H9 (cell line): ENCODE measurements around the gene BAIAP2. TPM values are rescaled to one million over a fixed set of nuclear protein-coding genes. Genes with fewer than 3 reads are reported as not detected.

ENCODE experiments used
- DNase-seq: peaks from one replicate; pipeline ENCODE4 v3.0.0-alpha.2; 2017
- H2AFZ ChIP-seq: one replicate; pipeline ENCODE4 v1.6.1; 2013; ENCODE audit warnings: mild to moderate bottlenecking, low read length, control low read depth, moderate library complexity
- H2AK5ac ChIP-seq: 2 replicates; pipeline ENCODE4 v1.6.1; 2013; ENCODE audit warnings: low read length, control low read depth, mixed read lengths; ENCODE audit not compliant: insufficient read length
- H2BK120ac ChIP-seq: one replicate; pipeline ENCODE4 v1.6.1; 2013; ENCODE audit warnings: low read depth, mild to moderate bottlenecking, low read length, control low read depth, inconsistent platforms; ENCODE audit not compliant: poor library complexity, severe bottlenecking
- H2BK12ac ChIP-seq: 2 replicates; pipeline ENCODE4 v1.6.1; 2013; ENCODE audit warnings: low read length, control low read depth, mixed read lengths, low read depth; ENCODE audit not compliant: insufficient read length
- H2BK15ac ChIP-seq: 2 replicates; pipeline ENCODE4 v1.6.1; 2013; ENCODE audit warnings: low read depth, low read length, control low read depth
- H2BK20ac ChIP-seq: one replicate; pipeline ENCODE4 v1.6.1; 2013; ENCODE audit warnings: low read depth, mild to moderate bottlenecking, low read length, control low read depth, inconsistent platforms; ENCODE audit not compliant: poor library complexity, severe bottlenecking
- H2BK5ac ChIP-seq: 2 replicates; pipeline ENCODE4 v1.6.1; 2013; ENCODE audit warnings: low read length, control low read depth, mixed read lengths; ENCODE audit not compliant: insufficient read length
- H3K14ac ChIP-seq: 2 replicates; pipeline ENCODE4 v1.6.1; 2013; ENCODE audit warnings: low read length, control low read depth; ENCODE audit not compliant: insufficient read depth
- H3K18ac ChIP-seq: 2 replicates; pipeline ENCODE4 v1.6.1; 2013; ENCODE audit warnings: low read depth, mild to moderate bottlenecking, mixed read lengths, low read length, control low read depth; ENCODE audit not compliant: insufficient read length
- H3K23ac ChIP-seq: 2 replicates; pipeline ENCODE4 v1.6.1; 2013; ENCODE audit warnings: low read length, control low read depth, mixed read lengths, low read depth; ENCODE audit not compliant: insufficient read length
- H3K23me2 ChIP-seq: 2 replicates; pipeline ENCODE4 v1.6.1; 2013; ENCODE audit warnings: low read depth, mild to moderate bottlenecking, mixed read lengths, low read length, control low read depth; ENCODE audit not compliant: insufficient read length, poor library complexity, severe bottlenecking
- H3K27ac ChIP-seq: 2 replicates; pipeline ENCODE4 v1.5.1; 2013; ENCODE audit warnings: low read length, control low read depth, mixed read lengths, low read depth; ENCODE audit not compliant: insufficient read length
- H3K27me3 ChIP-seq: 2 replicates; pipeline ENCODE4 v1.6.1; 2013; ENCODE audit warnings: low read length, control low read depth, inconsistent platforms; ENCODE audit not compliant: insufficient read depth
- H3K4ac ChIP-seq: 2 replicates; pipeline ENCODE4 v1.6.1; 2013; ENCODE audit warnings: low read depth, mild to moderate bottlenecking, control low read depth, inconsistent platforms, low read length, moderate library complexity
- H3K4me1 ChIP-seq: 2 replicates; pipeline ENCODE4 v1.6.1; 2013; ENCODE audit warnings: low read length, control low read depth, inconsistent platforms; ENCODE audit not compliant: insufficient read depth
- H3K4me2 ChIP-seq: 2 replicates; pipeline ENCODE4 v1.6.1; 2013; ENCODE audit warnings: low read length, control low read depth, mixed read lengths; ENCODE audit not compliant: insufficient read length, insufficient read depth
- H3K56ac ChIP-seq: 2 replicates; pipeline ENCODE4 v1.6.1; 2013; ENCODE audit warnings: low read depth, mild to moderate bottlenecking, mixed read lengths, low read length, control low read depth; ENCODE audit not compliant: insufficient read length
- H3K79me1 ChIP-seq: 2 replicates; pipeline ENCODE4 v1.6.1; 2013; ENCODE audit warnings: low read depth, mild to moderate bottlenecking, moderate library complexity, low read length, control low read depth, inconsistent platforms; ENCODE audit not compliant: insufficient read depth, poor library complexity, severe bottlenecking
- H3K79me2 ChIP-seq: 2 replicates; pipeline ENCODE4 v1.6.1; 2013; ENCODE audit warnings: low read length, control low read depth, inconsistent platforms; ENCODE audit not compliant: insufficient read depth
- H3K9ac ChIP-seq: 2 replicates; pipeline ENCODE4 v1.6.1; 2013; ENCODE audit warnings: low read length, control low read depth, mixed read lengths; ENCODE audit not compliant: insufficient read length; ENCODE audit errors: extremely low read depth
- H3K9me3 ChIP-seq: one replicate; pipeline ENCODE4 v1.6.1; 2013; ENCODE audit warnings: low read depth, low read length, inconsistent platforms; ENCODE audit not compliant: control insufficient read depth
- H3T11ph ChIP-seq: one replicate; pipeline ENCODE4 v1.6.1; 2013; ENCODE audit warnings: mild to moderate bottlenecking, low read length, control low read depth, inconsistent platforms
- H4K20me1 ChIP-seq: one replicate; pipeline ENCODE4 v1.6.1; 2013; ENCODE audit not compliant: control insufficient read depth, insufficient read length, insufficient read depth
- H4K5ac ChIP-seq: 2 replicates; pipeline ENCODE4 v1.6.1; 2013; ENCODE audit warnings: low read depth, mild to moderate bottlenecking, mixed read lengths, low read length, control low read depth; ENCODE audit not compliant: insufficient read length
- H4K8ac ChIP-seq: replicated peaks from 2 replicates; pipeline ENCODE4 v1.6.1; 2013; ENCODE audit warnings: low read length, control low read depth, mixed read lengths, low read depth; ENCODE audit not compliant: insufficient read length
- H4K91ac ChIP-seq: 2 replicates; pipeline ENCODE4 v1.6.1; 2013; ENCODE audit warnings: low read depth, mild to moderate bottlenecking, moderate library complexity, mixed read lengths, low read length, control low read depth; ENCODE audit not compliant: insufficient read length
- H3K27ac Mint-ChIP-seq, 3 experiments: 2 replicates in 2 of 3; 3 replicates in 1 of 3; pipeline ENCODE4 v1.8.0; 2020 to 2021; ENCODE audit warnings: mixed read lengths in 3 of 3, mild to moderate bottlenecking in 1 of 3, moderate library complexity in 1 of 3
- H3K27me3 Mint-ChIP-seq: 2 replicates; pipeline ENCODE4 v1.8.0; 2021; ENCODE audit warnings: low read depth, mild to moderate bottlenecking, moderate library complexity, mixed read lengths
- H3K36me3 Mint-ChIP-seq, 3 experiments: 2 replicates in 2 of 3; 3 replicates in 1 of 3; pipeline ENCODE4 v1.8.0; 2020 to 2021; ENCODE audit warnings: low read depth in 3 of 3, mixed read lengths in 3 of 3; ENCODE audit not compliant: insufficient read depth in 1 of 3
- H3K4me1 Mint-ChIP-seq, 2 experiments: 2 replicates each; pipeline ENCODE4 v1.8.0; 2020; ENCODE audit warnings: mixed read lengths in 2 of 2
- H3K4me3 Mint-ChIP-seq, 2 experiments: 2 replicates in 1 of 2; 3 replicates in 1 of 2; pipeline ENCODE4 v1.8.0; 2020 to 2021; ENCODE audit warnings: mild to moderate bottlenecking in 2 of 2, mixed read lengths in 2 of 2, moderate library complexity in 1 of 2
- H3K9me3 Mint-ChIP-seq, 2 experiments: 2 replicates in 1 of 2; 3 replicates in 1 of 2; pipeline ENCODE4 v1.8.0; 2020; ENCODE audit warnings: mild to moderate bottlenecking in 2 of 2, mixed read lengths in 2 of 2, moderate library complexity in 1 of 2
- CTCF ChIP-seq: fragments of 200-600 bp; sonication (generic); conservative IDR thresholded peaks from 3 replicates; pipeline ENCODE4 v1.8.0; 2021; ENCODE audit warnings: antibody characterized with exemption, mild to moderate bottlenecking
- WGBS: extraction: QIAGEN DNeasy Blood & Tissue Kit; methylation state at CpG from one replicate; pipeline ENCODE4 v1.1.7; 2013; ENCODE audit warnings: missing lambda C conversion rate, low lambda C conversion rate, mixed read lengths; ENCODE audit not compliant: insufficient read length; ENCODE audit errors: extremely low coverage; 5-methylcytosine and 5-hydroxymethylcytosine counted together
- total RNA-seq: library from RNA; stranded (reverse); gene quantifications from 2 replicates; pipeline ENCODE4 v1.2.1, GENCODE V29; 2021

BAIAP2 gene
- total RNA-seq, 1 experiment from 2014 or later, result 27.8 TPM

DNA sequence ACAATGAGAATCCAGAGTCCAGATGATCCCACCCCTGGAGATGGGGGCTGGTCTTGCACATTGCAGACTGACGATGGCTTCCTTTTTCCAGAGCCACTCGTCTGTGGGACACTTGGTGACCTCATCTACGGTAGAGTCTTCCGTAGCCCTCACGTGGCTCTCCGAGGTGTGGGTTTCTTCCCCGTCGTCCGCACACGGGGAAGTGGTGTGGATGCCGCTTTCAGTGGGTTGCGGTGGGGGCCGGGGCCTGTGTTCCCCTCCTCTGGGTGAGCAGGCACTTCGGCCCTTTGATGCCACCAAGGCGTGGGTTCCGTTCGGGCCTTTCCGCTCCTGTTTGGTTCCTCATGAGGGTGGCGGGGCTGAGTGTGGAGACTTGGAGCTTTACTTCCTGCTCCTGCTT lies 21.4 kb downstream of the BAIAP2 start:
- Histone ChIP-seq H3K14ac (no peak overlapping the region), H4K91ac (no peak overlapping the region), H2BK5ac (no peak overlapping the region), H3K4me2 (no peak overlapping the region), H3K9ac (no peak overlapping the region), H3T11ph (no peak overlapping the region), H2BK12ac (no peak overlapping the region), H2BK120ac (no peak overlapping the region), H3K4me1 (no peaks in the 10 kb centered on the region), H3K18ac (no peak overlapping the region), H3K79me1 (no peaks in the 10 kb centered on the region), H2AFZ (no peak overlapping the region), H4K5ac (no peak overlapping the region), H2BK20ac (no peak overlapping the region), H2AK5ac (no peak overlapping the region), H3K56ac (no peak overlapping the region), H3K23ac (no peak overlapping the region), H4K20me1 (no peaks in the 10 kb centered on the region), H3K79me2 (no peaks in the 10 kb centered on the region), H4K8ac (no peak overlapping the region), H2BK15ac (no peak overlapping the region), H3K27me3 (no peaks in the 10 kb centered on the region), H3K23me2 (no peaks in the 10 kb centered on the region), H3K27ac (no peak overlapping the region), H3K9me3 (no peaks in the 10 kb centered on the region), H3K4ac (no peak overlapping the region)
- WGBS, result no CpG with 5 or more reads among the region's 19 CpGs
- TF ChIP-seq CTCF, result no peak
- no peak for DNase-seq
- Mint-ChIP-seq H3K4me1 (peaks cover 15 to 31% of the 10 kb centered on the region in 2 experiments), H3K4me3 (no peak overlapping the region), H3K36me3 (peaks cover 0 to 5% (median 4%) of the 10 kb centered on the region in 3 experiments; a peak in 5 of 7 replicates), H3K27me3 (no peaks in the 10 kb centered on the region), H3K9me3 (no peaks in the 10 kb centered on the region), H3K27ac (peak overlapping the region in 1 of 3 experiments; percentile 44; a peak in 1 of 7 replicates)
